HAP-1 (cell line): Measurements from ENCODE around the gene OR2C3.
"Not testable (repeated sequence)": the region's sequence is repeated elsewhere in the genome, so short reads cannot be mapped to it uniquely, and the experiment has no call there.

Experiments
- DNase-seq, 2 experiments: peaks; one replicate each; pipeline ENCODE4 v3.0.0-alpha.2; 2016 to 2020; ENCODE audit warnings: low spot score in 2 of 2
- H3K27me3 ChIP-seq: fragments of 250-450 bp; sonication (Bioruptor Pico); 2 replicates; pipeline ENCODE4 v1.5.1; 2020; ENCODE audit warnings: low read depth, mild to moderate bottlenecking, moderate library complexity
- H3K36me3 ChIP-seq: fragments of 250-450 bp; sonication (Bioruptor Pico); replicated peaks from 2 replicates; pipeline ENCODE4 v1.5.1; 2020; ENCODE audit warnings: mild to moderate bottlenecking
- H3K4me1 ChIP-seq: fragments of 250-450 bp; sonication (Bioruptor Pico); 2 replicates; pipeline ENCODE4 v1.5.1; 2020; ENCODE audit warnings: mild to moderate bottlenecking
- H3K4me3 ChIP-seq: fragments of 250-450 bp; sonication (Bioruptor Pico); 2 replicates; pipeline ENCODE4 v1.5.1; 2020; ENCODE audit warnings: mild to moderate bottlenecking, moderate library complexity
- H3K9me3 ChIP-seq: fragments of 250-450 bp; sonication (Bioruptor Pico); 2 replicates; pipeline ENCODE4 v1.5.1; 2020; ENCODE audit warnings: mild to moderate bottlenecking, moderate library complexity
- in situ Hi-C: fragments of 300-500 bp; cut with MboI; formaldehyde crosslinking; loops from 3 replicates; pipeline ENCODE4 v1.14.3; 2020; ENCODE audit warnings: low sequenced_read_pairs, inconsistent platforms, mixed read lengths

OR2C3 gene

GRCh38 chr1:247493106-247493505, 43.1 kb downstream of the OR2C3 start:
- Histone ChIP-seq H3K4me3 (no peak overlapping the region), H3K9me3 (no peaks in the 10 kb centered on the region), H3K36me3 (no peaks in the 10 kb centered on the region), H3K27me3 (no peaks in the 10 kb centered on the region; the same call in 1 of the 2 replicates), H3K4me1 (no peaks in the 10 kb centered on the region)
- in situ Hi-C loops, result no loop called here
- no peak for DNase-seq

- Histone ChIP-seq H3K9me3 (no peaks in the 10 kb centered on the region), H3K4me1 (no peaks in the 10 kb centered on the region), H3K4me3 (no peak overlapping the region), H3K36me3 (no peaks in the 10 kb centered on the region), H3K27me3 (no peaks in the 10 kb centered on the region)
- in situ Hi-C loops, result no loop called here
- DNase-seq, result no peak
Observed at GRCh38 chr1:247491328-247491727, 44.9 kb downstream of the OR2C3 start.

- in situ Hi-C loops, result no loop called here
- no peaks in the 10 kb centered on the region for H3K36me3 ChIP-seq
- H3K9me3 ChIP-seq, result no peaks in the 10 kb centered on the region
- H3K27me3 ChIP-seq, result no peaks in the 10 kb centered on the region
- no peak for DNase-seq
- no peaks in the 10 kb centered on the region for H3K4me1 ChIP-seq
- no peak overlapping the region for H3K4me3 ChIP-seq
Observed at GRCh38 chr1:247487057-247487456, 49.2 kb downstream of the OR2C3 start.

DNA sequence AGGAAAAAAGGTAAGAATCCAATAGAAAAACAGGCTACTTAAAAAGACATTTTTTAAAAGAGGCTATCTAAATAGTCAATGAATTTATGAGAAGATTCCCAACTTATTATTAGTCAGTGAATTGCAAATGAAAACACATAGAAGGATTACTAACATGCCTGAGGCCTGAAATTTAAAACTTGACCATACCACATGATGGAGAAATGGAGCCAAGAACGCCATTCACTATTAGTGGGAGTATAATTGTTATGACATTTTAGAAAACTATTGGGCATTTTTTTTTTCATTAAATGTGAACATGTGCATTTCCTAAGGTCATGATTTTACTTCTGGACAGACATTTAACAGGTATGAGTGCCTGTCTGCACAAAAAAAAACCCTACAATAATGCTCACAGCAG, 53.5 kb downstream of the OR2C3 start:
- Histone ChIP-seq H3K27me3 (no peaks in the 10 kb centered on the region), H3K4me1 (no peaks in the 10 kb centered on the region), H3K9me3 (no peaks in the 10 kb centered on the region), H3K4me3 (no peak overlapping the region), H3K36me3 (no peaks in the 10 kb centered on the region)
- no peak for DNase-seq
- in situ Hi-C loops, result no loop called here

GRCh38 chr1:247476328-247477058, 59.7 kb downstream of the OR2C3 start:
- H3K27me3 ChIP-seq, DNase-seq, H3K4me1 ChIP-seq, H3K4me3 ChIP-seq, H3K9me3 ChIP-seq, H3K36me3 ChIP-seq, in situ Hi-C loops: not testable (repeated sequence)

DNA sequence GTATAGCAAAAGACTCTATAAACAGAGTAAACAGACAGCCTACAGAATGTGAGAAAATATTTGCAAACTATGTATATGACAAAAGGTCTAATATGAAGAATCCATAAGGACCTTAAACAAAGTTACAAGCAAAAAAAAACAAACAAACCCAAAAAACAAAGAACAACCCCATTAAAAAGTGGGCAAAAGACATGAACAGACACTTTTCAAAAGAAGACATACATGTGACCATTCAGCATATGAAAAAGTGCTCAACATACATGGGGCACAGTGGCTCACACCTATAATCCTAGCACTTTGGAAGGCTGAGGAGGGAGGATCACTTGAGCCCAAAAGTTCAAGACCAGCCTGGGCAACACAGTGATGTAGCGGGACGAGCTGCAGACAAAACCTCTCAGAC, 60.4 kb downstream of the OR2C3 start:
- no peaks in the 10 kb centered on the region for H3K9me3 ChIP-seq
- no peaks in the 10 kb centered on the region for H3K36me3 ChIP-seq
- H3K27me3 ChIP-seq, result no peaks in the 10 kb centered on the region
- in situ Hi-C loops, result no loop called here
- H3K4me3 ChIP-seq, result no peak overlapping the region
- no peak for DNase-seq
- no peaks in the 10 kb centered on the region for H3K4me1 ChIP-seq
